GM19025 (cell line): ENCODE measurements around the gene SEZ6L.

Source experiments
- ATAC-seq: cut with Tn5 transposase; IDR thresholded peaks from one replicate; pipeline ENCODE4 v1.9.1; 2021; ENCODE audit warnings: mild to moderate bottlenecking, low read depth, moderate library complexity; ENCODE audit not compliant: unreplicated experiment

The SEZ6L gene

DNA sequence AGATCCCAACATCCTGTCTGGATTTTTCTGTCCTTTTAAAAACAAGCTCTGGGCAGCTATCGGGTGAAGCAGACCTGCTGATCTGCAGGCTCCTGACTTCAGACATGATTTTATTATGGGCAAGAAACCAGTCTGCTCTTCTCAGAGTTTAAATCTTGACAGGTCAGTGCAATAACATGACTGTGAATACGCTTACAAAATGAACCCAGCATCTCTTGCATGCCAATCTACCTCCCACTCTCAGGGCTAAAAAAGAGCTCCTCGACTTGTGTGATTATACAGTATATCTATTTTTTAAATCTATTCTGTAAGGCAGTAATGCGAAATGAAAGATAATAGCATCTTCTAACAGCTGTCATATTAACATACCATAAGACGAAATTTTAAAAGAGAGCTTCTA lies 241.1 kb downstream of the SEZ6L start:
- no peak for ATAC-seq

DNA sequence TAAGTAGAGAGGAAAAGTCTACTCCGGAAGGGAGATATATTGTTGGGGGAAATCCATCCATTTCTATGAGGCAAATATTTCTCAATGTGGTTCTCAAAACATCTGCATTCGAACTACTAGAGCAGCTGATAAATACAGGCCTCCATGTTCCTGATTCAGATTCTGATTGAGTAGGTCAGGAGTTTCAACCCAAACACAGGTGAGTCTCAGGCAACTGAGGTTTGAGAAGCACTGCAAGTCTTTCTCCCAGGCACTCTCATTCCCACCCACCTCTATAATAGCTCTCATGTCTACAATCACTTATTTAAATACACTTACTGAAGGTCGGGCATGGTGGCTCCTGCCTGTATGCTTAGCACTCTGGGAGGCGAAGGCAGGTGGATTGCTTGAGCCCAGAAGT lies 245.1 kb downstream of the SEZ6L start:
- no peak for ATAC-seq

DNA sequence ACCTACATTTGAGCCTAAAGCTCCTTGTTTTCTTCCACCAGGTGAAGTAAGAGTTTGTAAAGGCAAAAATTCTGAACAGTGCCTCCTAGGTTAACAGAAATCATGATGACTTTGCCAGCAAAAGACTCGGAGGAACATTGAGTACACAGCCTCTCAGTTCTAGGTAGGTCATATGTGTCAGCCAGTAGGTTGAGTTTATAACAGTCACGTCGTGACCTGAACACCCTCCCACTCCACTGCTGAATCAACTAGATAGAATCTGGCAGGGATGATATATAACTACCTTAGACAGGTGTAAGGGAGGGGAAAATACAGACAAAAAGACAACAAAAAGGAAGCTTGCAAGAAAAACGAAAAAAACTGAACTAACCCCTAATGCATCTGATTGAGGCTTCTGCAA lies 247.0 kb downstream of the SEZ6L start:
- ATAC-seq: no peak

DNA sequence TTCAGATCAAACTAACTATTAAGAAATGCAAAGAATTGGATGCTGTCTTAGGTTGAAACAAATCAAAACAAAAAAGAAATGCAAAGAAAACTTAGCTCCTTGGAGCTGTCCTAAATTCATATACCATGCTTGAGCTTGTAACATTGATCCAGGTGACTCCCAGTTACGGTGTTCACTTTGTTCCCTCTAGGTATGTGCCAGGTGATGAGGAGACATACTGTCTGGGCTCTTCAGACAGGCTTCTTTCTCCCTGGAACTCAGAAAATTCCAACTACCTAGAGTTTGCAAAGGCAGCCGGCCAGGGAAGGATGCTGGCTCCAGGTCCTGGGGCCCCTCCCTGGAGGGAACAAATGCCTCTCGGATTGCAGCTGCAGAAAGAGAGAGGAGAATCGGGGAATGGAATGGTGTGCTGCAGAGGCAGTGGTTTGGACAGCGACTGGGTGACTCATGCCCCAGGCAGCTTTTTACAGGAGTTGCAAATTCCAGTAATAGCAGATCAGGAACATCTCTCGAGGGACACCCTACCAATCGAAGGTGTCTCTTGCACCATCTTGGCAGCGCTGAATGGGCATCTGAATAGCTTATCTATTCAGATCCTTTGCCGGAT lies 247.5 kb downstream of the SEZ6L start:
- no peak for ATAC-seq

DNA sequence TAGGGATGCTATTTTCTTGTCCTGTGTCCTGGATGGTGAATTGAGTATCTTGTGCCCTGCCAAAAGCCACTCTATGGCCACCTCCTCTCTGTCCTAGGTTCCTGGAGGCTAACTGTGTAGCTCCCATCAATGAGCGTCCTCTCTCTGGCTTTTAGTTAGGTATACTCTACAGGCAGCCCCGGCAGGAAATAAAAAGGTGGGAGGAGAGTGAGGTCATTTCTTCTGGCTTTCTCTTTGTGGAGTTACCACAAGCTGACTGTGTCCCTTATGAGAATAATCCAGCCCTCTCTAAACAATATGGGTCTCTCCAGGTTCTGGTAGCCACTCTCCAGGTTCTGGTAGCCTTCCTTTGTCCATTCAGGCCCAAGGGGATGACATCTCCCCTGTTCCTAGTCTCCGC lies 248.1 kb downstream of the SEZ6L start:
- no peak for ATAC-seq

DNA sequence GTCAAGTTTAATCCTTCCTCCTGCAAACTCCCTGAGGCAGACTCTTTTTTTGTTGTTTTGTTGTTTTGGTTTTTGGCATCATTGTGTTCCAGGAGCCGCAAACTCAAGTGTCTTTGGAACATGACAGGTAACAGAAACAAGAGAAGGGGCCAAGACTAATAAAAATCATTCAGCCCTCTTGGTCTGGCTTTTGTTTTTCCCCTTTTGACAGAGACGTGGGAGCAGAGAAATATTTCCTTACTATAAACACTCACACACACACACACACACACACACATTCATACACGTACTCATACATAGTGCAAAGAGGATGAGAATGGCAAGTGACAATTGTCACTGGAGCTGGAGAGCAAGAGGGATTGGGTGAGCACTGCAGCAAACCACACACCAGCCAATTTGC lies 249.4 kb downstream of the SEZ6L start:
- no peak for ATAC-seq

DNA sequence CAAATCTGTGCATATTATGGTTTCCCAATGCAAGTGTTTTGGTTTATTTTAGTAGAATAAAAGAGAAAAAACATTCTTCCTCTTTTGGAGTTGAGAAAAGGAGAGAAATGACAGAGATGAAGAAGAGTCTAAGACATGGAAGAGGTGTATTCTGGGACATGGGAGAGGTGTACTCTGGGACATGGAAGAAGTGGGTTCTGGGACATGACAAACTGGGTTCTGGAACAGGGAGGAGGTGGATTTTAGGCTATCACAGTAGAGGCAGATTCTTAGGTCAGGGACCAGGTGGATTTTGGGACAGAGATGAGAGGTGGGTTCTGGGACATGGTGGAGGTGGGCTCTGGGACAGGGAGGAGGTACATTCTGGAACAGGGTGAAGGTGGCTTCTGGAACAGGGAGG lies 257.7 kb downstream of the SEZ6L start:
- no peak for ATAC-seq

DNA sequence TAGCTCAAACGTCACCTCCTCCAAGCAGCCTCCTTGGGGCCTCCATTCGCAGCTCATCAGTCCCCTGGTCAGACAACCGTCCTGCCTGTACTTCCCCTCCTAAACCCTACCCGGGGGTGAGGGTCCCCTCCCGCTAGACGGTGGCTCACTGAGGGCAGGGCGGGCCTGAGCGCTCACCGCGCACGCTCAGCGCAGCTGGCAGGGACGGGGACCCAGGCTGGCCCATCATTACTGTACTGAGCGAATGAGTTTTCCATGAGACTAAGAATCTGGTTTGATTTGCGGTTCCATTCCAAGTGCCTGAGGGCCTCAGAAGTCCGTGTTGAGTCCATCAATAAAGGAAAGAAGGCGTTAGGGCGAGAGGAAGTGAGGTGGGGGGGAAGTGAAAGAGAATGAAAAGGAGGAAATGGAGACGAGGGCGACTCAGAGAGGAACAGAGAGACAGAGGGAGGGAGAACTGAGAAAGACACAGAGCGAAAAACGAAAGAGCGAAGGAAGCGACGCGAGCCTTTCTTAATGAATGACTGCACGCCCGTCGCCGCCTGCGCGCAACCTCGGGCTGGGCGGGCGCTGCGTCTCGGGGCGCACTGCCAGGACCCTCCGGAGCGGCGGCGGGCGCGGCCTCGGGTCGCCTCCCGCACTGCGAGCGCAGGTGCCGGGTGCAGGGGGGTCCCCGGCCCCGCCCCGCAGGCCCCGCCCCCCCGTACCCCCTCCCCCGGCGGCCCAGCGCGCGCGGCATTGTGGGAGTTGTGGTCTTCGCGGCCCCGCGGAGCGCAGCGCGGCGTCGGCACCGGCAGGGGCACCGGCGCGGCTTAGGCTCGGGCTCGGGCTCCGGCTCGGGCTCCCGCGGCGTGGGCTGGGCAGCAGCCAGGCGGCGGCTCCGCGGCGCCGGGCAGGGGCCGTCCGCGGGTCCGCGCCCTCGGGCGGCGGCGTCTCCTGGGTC lies 259.5 kb downstream of the SEZ6L start, which contains the start of gene ASPHD2:
Gene ASPHD2, plus strand, starts transcription at position 746 of the 943 bp plus-strand sequence. CDS start 4,356 bp downstream, outside the sequence.
- ATAC-seq: peak; percentile 73

DNA sequence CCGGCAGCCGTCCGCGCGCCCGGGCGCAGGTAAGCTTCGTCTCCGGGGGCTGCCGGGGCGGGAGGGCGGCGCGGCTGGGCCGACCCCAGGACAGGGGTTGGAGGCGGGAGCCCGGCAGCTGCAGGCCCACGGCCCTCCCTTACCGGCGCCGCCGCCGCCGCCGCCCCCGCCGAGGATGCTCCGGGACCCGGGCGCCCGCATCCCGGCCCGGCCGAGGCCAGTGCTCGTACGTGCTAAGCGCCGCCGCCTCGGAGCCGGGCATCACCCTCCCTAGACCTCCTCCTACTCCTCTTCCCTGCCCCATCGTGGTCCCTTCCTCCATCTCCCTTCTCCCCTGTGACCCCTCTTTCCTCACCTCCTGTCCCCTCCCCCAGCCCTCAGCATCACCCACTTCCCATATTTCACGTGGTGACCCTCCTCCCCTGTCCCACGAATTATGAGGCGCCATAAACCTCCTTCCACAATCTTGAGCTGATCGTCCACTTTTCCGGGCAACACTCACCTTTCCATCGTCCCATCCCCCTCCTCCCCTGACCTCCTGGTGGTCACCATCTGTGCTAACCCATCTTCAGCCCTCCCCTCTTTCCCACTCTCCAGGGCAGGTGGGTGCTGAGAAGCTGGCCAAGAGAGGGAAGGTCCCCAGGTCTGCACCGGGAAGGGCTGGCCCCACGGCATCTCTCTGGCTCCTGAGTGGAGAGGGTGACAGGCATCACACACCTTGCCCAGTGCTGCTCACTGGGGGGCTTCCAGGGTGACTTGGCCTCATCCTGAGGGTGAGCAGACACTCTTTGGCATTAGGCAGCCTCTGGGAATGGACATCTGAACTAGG lies 260.4 kb downstream of the SEZ6L start:
- peak; percentile 12 for ATAC-seq

DNA sequence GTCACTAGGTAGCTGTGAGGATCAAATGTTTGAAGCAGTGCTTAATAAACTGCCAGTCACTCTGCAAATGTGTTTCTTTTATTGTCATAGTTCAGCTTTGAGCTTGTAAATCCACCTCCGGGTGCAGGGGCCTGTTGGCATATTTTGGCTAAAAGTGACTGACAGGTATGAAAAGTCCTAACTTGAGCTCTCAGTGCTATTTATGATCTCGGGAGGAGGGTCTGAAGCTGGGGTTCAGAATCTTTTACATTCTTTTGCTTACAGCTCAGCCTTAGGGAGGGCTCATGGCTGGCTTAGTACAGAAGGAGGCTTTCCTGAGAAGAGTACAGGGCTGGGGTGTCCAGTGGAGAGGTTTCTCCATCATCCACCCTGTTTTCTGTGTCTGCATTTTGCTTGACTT lies 261.3 kb downstream of the SEZ6L start:
- no peak for ATAC-seq

DNA sequence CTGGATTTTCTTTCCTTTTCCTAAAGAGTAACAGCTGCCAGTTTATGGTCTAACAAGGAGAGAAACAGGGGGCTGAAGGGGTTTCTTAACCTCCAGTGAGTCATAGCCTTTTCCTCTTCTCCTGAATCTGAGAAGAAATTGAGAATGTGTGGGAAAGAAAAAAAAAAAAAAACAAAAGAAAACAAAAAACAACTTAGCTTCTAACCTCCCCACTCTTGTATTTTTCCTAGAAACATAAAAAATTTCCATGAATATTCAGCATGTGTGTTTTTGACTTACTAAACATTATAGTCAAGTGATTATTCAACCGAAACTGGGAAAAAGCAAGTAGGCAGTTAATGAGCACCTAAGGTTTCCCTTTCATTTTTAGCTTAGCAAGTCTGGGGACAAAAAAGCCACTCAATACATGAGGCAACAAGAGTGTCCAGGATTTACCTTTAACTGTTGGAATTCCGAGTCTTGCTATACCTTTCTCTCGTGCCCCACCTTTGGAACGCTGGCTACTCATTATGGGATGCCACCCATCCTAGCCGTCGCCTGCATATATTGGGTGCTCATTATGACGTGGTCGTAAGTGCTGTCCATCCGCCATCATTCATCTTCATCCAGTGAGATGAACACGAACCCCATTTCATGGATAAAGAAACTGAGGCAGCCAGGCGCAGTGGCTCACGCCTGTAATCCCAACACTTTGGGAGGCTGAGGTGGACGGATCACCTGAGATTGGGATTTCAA lies 262.2 kb downstream of the SEZ6L start:
- ATAC-seq: no peak

DNA sequence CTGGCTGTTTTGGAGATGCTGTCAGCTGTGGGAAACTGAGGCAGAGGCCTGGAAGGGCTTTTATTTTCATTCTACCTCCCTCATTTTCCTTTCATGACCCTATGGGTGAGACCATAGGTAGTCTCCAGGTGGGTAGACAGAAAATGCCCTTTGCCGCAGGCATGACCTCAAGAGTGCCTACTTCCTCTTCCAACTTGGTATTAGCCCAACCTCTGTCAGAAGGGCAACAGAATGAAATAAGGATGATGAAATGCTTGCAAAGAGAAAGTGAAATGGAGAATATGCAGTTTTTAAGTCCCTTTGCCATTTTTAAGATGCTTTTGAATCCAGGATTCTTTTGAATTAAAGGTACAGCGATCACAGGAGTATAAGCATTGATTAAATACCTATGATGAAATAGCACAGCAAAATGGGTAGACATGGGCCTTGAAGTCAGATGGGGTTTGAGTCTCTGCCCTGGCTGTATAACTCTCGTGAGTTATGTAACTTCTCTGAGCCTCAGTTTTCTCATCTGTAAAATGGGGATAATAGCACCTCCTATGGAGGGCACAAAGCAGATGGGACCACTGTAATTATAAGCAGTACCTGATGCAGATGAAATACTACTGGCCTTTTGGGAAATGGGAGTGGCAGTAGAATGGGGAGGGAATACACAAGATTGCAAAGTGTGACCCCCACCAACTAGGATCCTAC lies 263.5 kb downstream of the SEZ6L start:
- ATAC-seq: no peak
